ENCODE results near the gene APOD.
"Not testable (repeated sequence)": the region's sequence is repeated elsewhere in the genome, so short reads cannot be mapped to it uniquely, and the experiment has no call there.

Gene APOD

GRCh38 chr3:195624603-195625560, 41.1 kb upstream of the APOD start:
- H3K27ac ChIP-seq (ENCODE audit: low read depth, low read length); H3K9ac ChIP-seq (ENCODE audit: low read depth in 1 of 2, low read length in 2 of 2); H3K36me3 ChIP-seq (ENCODE audit: control insufficient read depth in 1 of 2, insufficient read depth in 2 of 2, low read length in 2 of 2); H3K4me1 ChIP-seq (ENCODE audit: control insufficient read depth in 1 of 2, insufficient read depth in 2 of 2, low read length in 2 of 2); H3K9me3 ChIP-seq (ENCODE audit: control insufficient read depth in 1 of 2, low read length in 2 of 2); H3K4me3 ChIP-seq (ENCODE audit: low read depth in 1 of 2, low read length in 2 of 2); H3K27me3 ChIP-seq (ENCODE audit: control insufficient read depth in 1 of 2, insufficient read depth in 2 of 2, low read length in 2 of 2): not testable (repeated sequence)

GRCh38 chr3:195624171-195624570, 40.4 kb upstream of the APOD start:
- H3K4me1 ChIP-seq (ENCODE audit: control insufficient read depth in 1 of 2, insufficient read depth in 2 of 2, low read length in 2 of 2); H3K36me3 ChIP-seq (ENCODE audit: control insufficient read depth in 1 of 2, insufficient read depth in 2 of 2, low read length in 2 of 2); H3K27me3 ChIP-seq (ENCODE audit: control insufficient read depth in 1 of 2, insufficient read depth in 2 of 2, low read length in 2 of 2); H3K27ac ChIP-seq (ENCODE audit: low read depth, low read length); H3K4me3 ChIP-seq (ENCODE audit: low read depth in 1 of 2, low read length in 2 of 2); H3K9ac ChIP-seq (ENCODE audit: low read depth in 1 of 2, low read length in 2 of 2); H3K9me3 ChIP-seq (ENCODE audit: control insufficient read depth in 1 of 2, low read length in 2 of 2): not testable (repeated sequence)

GRCh38 chr3:195623217-195623965, 39.7 kb upstream of the APOD start:
- H3K4me1 ChIP-seq (ENCODE audit: control insufficient read depth in 1 of 2, insufficient read depth in 2 of 2, low read length in 2 of 2); H3K36me3 ChIP-seq (ENCODE audit: control insufficient read depth in 1 of 2, insufficient read depth in 2 of 2, low read length in 2 of 2); H3K9ac ChIP-seq (ENCODE audit: low read depth in 1 of 2, low read length in 2 of 2); H3K27ac ChIP-seq (ENCODE audit: low read depth, low read length); H3K9me3 ChIP-seq (ENCODE audit: control insufficient read depth in 1 of 2, low read length in 2 of 2); H3K27me3 ChIP-seq (ENCODE audit: control insufficient read depth in 1 of 2, insufficient read depth in 2 of 2, low read length in 2 of 2); H3K4me3 ChIP-seq (ENCODE audit: low read depth in 1 of 2, low read length in 2 of 2): not testable (repeated sequence)

GRCh38 chr3:195622523-195623170, 38.9 kb upstream of the APOD start:
- not testable (repeated sequence) for H3K4me1 ChIP-seq (ENCODE audit: control insufficient read depth in 1 of 2, insufficient read depth in 2 of 2, low read length in 2 of 2); H3K9ac ChIP-seq (ENCODE audit: low read depth in 1 of 2, low read length in 2 of 2); H3K9me3 ChIP-seq (ENCODE audit: control insufficient read depth in 1 of 2, low read length in 2 of 2); H3K27ac ChIP-seq (ENCODE audit: low read depth, low read length); H3K27me3 ChIP-seq (ENCODE audit: control insufficient read depth in 1 of 2, insufficient read depth in 2 of 2, low read length in 2 of 2); H3K36me3 ChIP-seq (ENCODE audit: control insufficient read depth in 1 of 2, insufficient read depth in 2 of 2, low read length in 2 of 2); H3K4me3 ChIP-seq (ENCODE audit: low read depth in 1 of 2, low read length in 2 of 2)

GRCh38 chr3:195622012-195622411, 38.3 kb upstream of the APOD start:
- H3K4me3 ChIP-seq (ENCODE audit: low read depth in 1 of 2, low read length in 2 of 2); H3K9ac ChIP-seq (ENCODE audit: low read depth in 1 of 2, low read length in 2 of 2); H3K27me3 ChIP-seq (ENCODE audit: control insufficient read depth in 1 of 2, insufficient read depth in 2 of 2, low read length in 2 of 2); H3K36me3 ChIP-seq (ENCODE audit: control insufficient read depth in 1 of 2, insufficient read depth in 2 of 2, low read length in 2 of 2); H3K4me1 ChIP-seq (ENCODE audit: control insufficient read depth in 1 of 2, insufficient read depth in 2 of 2, low read length in 2 of 2); H3K9me3 ChIP-seq (ENCODE audit: control insufficient read depth in 1 of 2, low read length in 2 of 2); H3K27ac ChIP-seq (ENCODE audit: low read depth, low read length): not testable (repeated sequence)

GRCh38 chr3:195621095-195621494, 37.4 kb upstream of the APOD start:
- not testable (repeated sequence) for H3K27me3 ChIP-seq (ENCODE audit: control insufficient read depth in 1 of 2, insufficient read depth in 2 of 2, low read length in 2 of 2); H3K36me3 ChIP-seq (ENCODE audit: control insufficient read depth in 1 of 2, insufficient read depth in 2 of 2, low read length in 2 of 2); H3K4me1 ChIP-seq (ENCODE audit: control insufficient read depth in 1 of 2, insufficient read depth in 2 of 2, low read length in 2 of 2); H3K4me3 ChIP-seq (ENCODE audit: low read depth in 1 of 2, low read length in 2 of 2); H3K9me3 ChIP-seq (ENCODE audit: control insufficient read depth in 1 of 2, low read length in 2 of 2); H3K9ac ChIP-seq (ENCODE audit: low read depth in 1 of 2, low read length in 2 of 2); H3K27ac ChIP-seq (ENCODE audit: low read depth, low read length)

GRCh38 chr3:195620476-195620875, 36.7 kb upstream of the APOD start:
- not testable (repeated sequence) for H3K4me1 ChIP-seq (ENCODE audit: control insufficient read depth in 1 of 2, insufficient read depth in 2 of 2, low read length in 2 of 2); H3K27me3 ChIP-seq (ENCODE audit: control insufficient read depth in 1 of 2, insufficient read depth in 2 of 2, low read length in 2 of 2); H3K36me3 ChIP-seq (ENCODE audit: control insufficient read depth in 1 of 2, insufficient read depth in 2 of 2, low read length in 2 of 2); H3K27ac ChIP-seq (ENCODE audit: low read depth, low read length); H3K9me3 ChIP-seq (ENCODE audit: control insufficient read depth in 1 of 2, low read length in 2 of 2); H3K9ac ChIP-seq (ENCODE audit: low read depth in 1 of 2, low read length in 2 of 2); H3K4me3 ChIP-seq (ENCODE audit: low read depth in 1 of 2, low read length in 2 of 2)

- not testable (repeated sequence) for H3K27ac ChIP-seq (ENCODE audit: low read depth, low read length); H3K27me3 ChIP-seq (ENCODE audit: control insufficient read depth in 1 of 2, insufficient read depth in 2 of 2, low read length in 2 of 2); H3K4me1 ChIP-seq (ENCODE audit: control insufficient read depth in 1 of 2, insufficient read depth in 2 of 2, low read length in 2 of 2); H3K36me3 ChIP-seq (ENCODE audit: control insufficient read depth in 1 of 2, insufficient read depth in 2 of 2, low read length in 2 of 2); H3K4me3 ChIP-seq (ENCODE audit: low read depth in 1 of 2, low read length in 2 of 2); H3K9ac ChIP-seq (ENCODE audit: low read depth in 1 of 2, low read length in 2 of 2); H3K9me3 ChIP-seq (ENCODE audit: control insufficient read depth in 1 of 2, low read length in 2 of 2)
Measured at GRCh38 chr3:195619591-195620369, 36.0 kb upstream of the APOD start.

- H3K4me1 ChIP-seq (ENCODE audit: control insufficient read depth in 1 of 2, insufficient read depth in 2 of 2, low read length in 2 of 2) = peaks cover 4 to 15% of the 10 kb centered on the region in 2 donors
- not testable (repeated sequence) for H3K27me3 ChIP-seq (ENCODE audit: control insufficient read depth in 1 of 2, insufficient read depth in 2 of 2, low read length in 2 of 2); H3K27ac ChIP-seq (ENCODE audit: low read depth, low read length); H3K36me3 ChIP-seq (ENCODE audit: control insufficient read depth in 1 of 2, insufficient read depth in 2 of 2, low read length in 2 of 2); H3K9me3 ChIP-seq (ENCODE audit: control insufficient read depth in 1 of 2, low read length in 2 of 2); H3K4me3 ChIP-seq (ENCODE audit: low read depth in 1 of 2, low read length in 2 of 2); H3K9ac ChIP-seq (ENCODE audit: low read depth in 1 of 2, low read length in 2 of 2)
Measured at GRCh38 chr3:195617784-195618659, 34.3 kb upstream of the APOD start.

All from duodenal mucosa (tissue), 2 donors.